ENCODE results near the gene RNF187.
A peak's percentile ranks its signal among the peaks of the same experiment; 100 is the strongest.
"Not testable (repeated sequence)": the region's sequence is repeated elsewhere in the genome, so short reads cannot be mapped to it uniquely, and the experiment has no call there.

RNF187 gene

GRCh38 chr1:228460821-228461220, 26.4 kb upstream of the RNF187 start:
- no peak for DNase-seq (ENCODE audit: low read depth)

- DNase-seq (ENCODE audit: low read depth) = no peak
Measured at GRCh38 chr1:228462560-228462959, 24.6 kb upstream of the RNF187 start.

GRCh38 chr1:228463009-228463558, 24.1 kb upstream of the RNF187 start:
- no peak for DNase-seq (ENCODE audit: low read depth)

- DNase-seq (ENCODE audit: low read depth) = no peak
Measured at GRCh38 chr1:228463559-228464455, 23.4 kb upstream of the RNF187 start.

GRCh38 chr1:228464487-228464983, 22.6 kb upstream of the RNF187 start:
- DNase-seq (ENCODE audit: low read depth) = peak; percentile 66

- DNase-seq (ENCODE audit: low read depth) = no peak
Measured at GRCh38 chr1:228465141-228465540, 22.0 kb upstream of the RNF187 start.

GRCh38 chr1:228465571-228466146, 21.5 kb upstream of the RNF187 start:
- no peak for DNase-seq (ENCODE audit: low read depth)

- not testable (repeated sequence) for DNase-seq (ENCODE audit: low read depth)
Measured at GRCh38 chr1:228468188-228468587, 19.0 kb upstream of the RNF187 start.

- no peak for DNase-seq (ENCODE audit: low read depth)
Measured at GRCh38 chr1:228469413-228470162, 17.6 kb upstream of the RNF187 start.

- no peak for DNase-seq (ENCODE audit: low read depth)
Measured at GRCh38 chr1:228471154-228471761, 15.9 kb upstream of the RNF187 start.

GRCh38 chr1:228471762-228472398, 15.3 kb upstream of the RNF187 start:
- DNase-seq (ENCODE audit: low read depth) = no peak

GRCh38 chr1:228472655-228473054, 14.5 kb upstream of the RNF187 start:
- DNase-seq (ENCODE audit: low read depth) = no peak

GRCh38 chr1:228474507-228474906, 12.7 kb upstream of the RNF187 start:
- DNase-seq (ENCODE audit: low read depth) = no peak

GRCh38 chr1:228475812-228476211, 11.4 kb upstream of the RNF187 start:
- DNase-seq (ENCODE audit: low read depth) = no peak

GRCh38 chr1:228477263-228477662, 9.9 kb upstream of the RNF187 start:
- no peak for DNase-seq (ENCODE audit: low read depth)

- DNase-seq (ENCODE audit: low read depth) = no peak
Measured at GRCh38 chr1:228478326-228478725, 8.9 kb upstream of the RNF187 start.

- DNase-seq (ENCODE audit: low read depth) = no peak
Measured at GRCh38 chr1:228478912-228479711, 8.1 kb upstream of the RNF187 start.

- DNase-seq (ENCODE audit: low read depth) = no peak
Measured at GRCh38 chr1:228483789-228484188, 3.4 kb upstream of the RNF187 start.

GRCh38 chr1:228486596-228487335, 416 bp upstream of the RNF187 start:
- DNase-seq (ENCODE audit: low read depth) = peak; percentile 46

All from stimulated activated CD8-positive, alpha-beta memory T cell treated with anti-CD3 and anti-CD28 coated beads, Interleukin-7, amount 100 ng/mL, for 24 hours (primary cell).